Regular cardiac myocyte (primary cell): ENCODE measurements around the gene RHOXF1. TPM values are rescaled to one million over a fixed set of nuclear protein-coding genes. Genes with fewer than 3 reads are reported as not detected.

Experiments
- total RNA-seq: library from RNA; depleted of rRNA; stranded (reverse); fragments of >200 nt; gene quantifications from 2 replicates; pipeline ENCODE4 v1.2.3, GENCODE V29; 2014

RHOXF1 gene, protein sequence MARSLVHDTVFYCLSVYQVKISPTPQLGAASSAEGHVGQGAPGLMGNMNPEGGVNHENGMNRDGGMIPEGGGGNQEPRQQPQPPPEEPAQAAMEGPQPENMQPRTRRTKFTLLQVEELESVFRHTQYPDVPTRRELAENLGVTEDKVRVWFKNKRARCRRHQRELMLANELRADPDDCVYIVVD
- not detected in 2 replicates for total RNA-seq

DNA sequence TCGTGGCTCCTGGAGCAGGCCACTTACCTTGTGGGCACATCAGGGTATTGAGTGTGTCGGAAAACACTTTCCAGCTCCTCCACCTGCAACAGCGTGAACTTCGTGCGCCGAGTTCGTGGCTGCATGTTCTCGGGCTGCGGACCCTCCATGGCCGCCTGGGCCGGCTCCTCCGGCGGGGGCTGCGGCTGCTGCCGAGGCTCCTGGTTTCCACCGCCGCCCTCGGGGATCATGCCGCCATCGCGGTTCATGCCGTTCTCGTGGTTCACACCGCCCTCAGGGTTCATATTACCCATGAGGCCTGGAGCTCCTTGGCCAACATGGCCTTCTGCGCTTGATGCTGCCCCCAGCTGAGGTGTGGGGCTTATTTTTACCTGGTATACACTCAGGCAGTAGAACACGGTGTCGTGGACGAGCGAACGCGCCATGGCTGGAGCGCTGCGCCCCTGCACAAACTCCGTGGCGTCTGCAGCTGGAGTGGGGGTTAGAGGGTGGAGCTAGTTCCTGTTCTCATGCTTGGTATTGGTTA is at the start of gene RHOXF1:
Gene RHOXF1, minus strand, starts transcription at position 476 of the 526 bp plus-strand sequence. Its CDS starts 51 bp downstream, at position 425.

DNA sequence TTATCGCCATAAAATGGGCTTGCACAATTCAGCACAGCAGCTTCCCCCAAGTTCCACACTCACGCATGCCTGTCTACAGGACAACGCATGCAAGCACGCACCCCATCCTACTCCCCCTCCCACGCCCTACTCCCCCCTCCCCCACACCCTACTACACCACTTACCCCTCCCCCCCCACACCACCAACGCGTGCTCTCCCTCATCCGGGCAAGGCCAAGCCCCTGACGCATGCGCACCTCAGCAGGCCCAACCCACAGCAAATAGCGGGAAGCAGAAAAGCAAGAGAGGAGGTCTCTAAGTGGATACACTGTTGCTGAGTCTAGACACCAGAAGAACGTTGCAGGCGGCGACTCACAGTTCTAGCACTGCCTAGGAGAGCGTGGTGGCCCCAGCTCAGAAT is 42.6 kb upstream of the RHOXF1 start, which contains the start of gene RHOXF2:
Gene RHOXF2, plus strand, starts transcription at position 301 of the 400 bp plus-strand sequence. CDS start 138 bp downstream, outside the sequence.

DNA sequence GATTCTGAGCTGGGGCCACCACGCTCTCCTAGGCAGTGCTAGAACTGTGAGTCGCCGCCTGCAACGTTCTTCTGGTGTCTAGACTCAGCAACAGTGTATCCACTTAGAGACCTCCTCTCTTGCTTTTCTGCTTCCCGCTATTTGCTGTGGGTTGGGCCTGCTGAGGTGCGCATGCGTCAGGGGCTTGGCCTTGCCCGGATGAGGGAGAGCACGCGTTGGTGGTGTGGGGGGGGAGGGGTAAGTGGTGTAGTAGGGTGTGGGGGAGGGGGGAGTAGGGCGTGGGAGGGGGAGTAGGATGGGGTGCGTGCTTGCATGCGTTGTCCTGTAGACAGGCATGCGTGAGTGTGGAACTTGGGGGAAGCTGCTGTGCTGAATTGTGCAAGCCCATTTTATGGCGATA is 38.1 kb downstream of the RHOXF1 start, which contains the start of gene RHOXF2B:
Gene RHOXF2B, minus strand, starts transcription at position 101 of the 400 bp plus-strand sequence. CDS start 138 bp downstream, outside the sequence.

Other genes with a start within 250 kb of the RHOXF1 start
- 20.1 and 24.2 TPM in 2 replicates for gene RNF113A, start 244.2 kb downstream of the RHOXF1 start, total RNA-seq
- gene NDUFA1, start 244.1 kb downstream of the RHOXF1 start, total RNA-seq = 56.7 and 58.7 TPM in 2 replicates
- gene AKAP14, start 220.0 kb downstream of the RHOXF1 start, total RNA-seq = not detected in 2 replicates
- 3.9 and 4.4 TPM in 2 replicates for gene NKAP, start 172.2 kb downstream of the RHOXF1 start, total RNA-seq
- not detected in 2 replicates for gene RHOXF2B, start 38.2 kb downstream of the RHOXF1 start, total RNA-seq
- not detected in 2 replicates for gene RHOXF2, start 42.7 kb upstream of the RHOXF1 start, total RNA-seq
- 9.6 and 10.2 TPM in 2 replicates for gene ZBTB33, start 134.9 kb upstream of the RHOXF1 start, total RNA-seq
- under 0.01 TPM in 1 of 2 replicates, not detected in the other for gene TMEM255A, start 195.5 kb upstream of the RHOXF1 start, total RNA-seq
- not detected in 2 replicates for gene ATP1B4, start 246.2 kb upstream of the RHOXF1 start, total RNA-seq